Trophoblast cell (in vitro differentiated cells and primary cell): ENCODE data around the gene WBP1.

Experiments used
- DNase-seq, 2 donors: peaks; one replicate each; pipeline ENCODE4 v3.0.0-alpha.2; 2016
- H2AFZ ChIP-seq: 2 replicates; pipeline ENCODE4 v1.6.1; 2013; ENCODE audit warnings: low read length, moderate library complexity, mild to moderate bottlenecking; ENCODE audit not compliant: insufficient read depth, poor library complexity
- H2AK5ac ChIP-seq: 2 replicates; pipeline ENCODE4 v1.6.1; 2013; ENCODE audit warnings: mild to moderate bottlenecking, low read length
- H2BK120ac ChIP-seq: 2 replicates; pipeline ENCODE4 v1.6.1; 2013; ENCODE audit warnings: low read length, mild to moderate bottlenecking, moderate library complexity; ENCODE audit not compliant: insufficient read depth, poor library complexity
- H2BK12ac ChIP-seq: 2 replicates; pipeline ENCODE4 v1.6.1; 2013; ENCODE audit warnings: mild to moderate bottlenecking, low read length, moderate library complexity
- H2BK5ac ChIP-seq: 2 replicates; pipeline ENCODE4 v1.6.1; 2013; ENCODE audit warnings: low read length, low read depth, moderate library complexity, mild to moderate bottlenecking; ENCODE audit not compliant: poor library complexity
- H3K14ac ChIP-seq: 2 replicates; pipeline ENCODE4 v1.6.1; 2013; ENCODE audit warnings: mild to moderate bottlenecking, low read length
- H3K18ac ChIP-seq: 2 replicates; pipeline ENCODE4 v1.6.1; 2013; ENCODE audit warnings: mild to moderate bottlenecking, low read length
- H3K23ac ChIP-seq: 2 replicates; pipeline ENCODE4 v1.6.1; 2013; ENCODE audit warnings: low read length
- H3K27ac ChIP-seq: 2 replicates; pipeline ENCODE4 v1.5.1; 2013; ENCODE audit warnings: low read depth, mild to moderate bottlenecking, inconsistent platforms, low read length, moderate library complexity
- H3K27me3 ChIP-seq: 2 replicates; pipeline ENCODE4 v1.6.1; 2013; ENCODE audit warnings: inconsistent platforms, mild to moderate bottlenecking, low read length, moderate library complexity; ENCODE audit not compliant: insufficient read depth
- H3K36me3 ChIP-seq, 2 experiments: 1 replicate in 1 of 2; 2 replicates in 1 of 2; pipeline ENCODE4 v1.6.1; 2013; ENCODE audit warnings: low read length in 2 of 2, mild to moderate bottlenecking in 2 of 2, moderate library complexity in 1 of 2; ENCODE audit not compliant: insufficient read depth in 2 of 2, control insufficient read depth in 1 of 2
- H3K4ac ChIP-seq: 2 replicates; pipeline ENCODE4 v1.6.1; 2013; ENCODE audit warnings: low read depth, mild to moderate bottlenecking, low read length, moderate library complexity
- H3K4me1 ChIP-seq, 2 experiments: 1 replicate in 1 of 2; 2 replicates in 1 of 2; pipeline ENCODE4 v1.6.1; 2013; ENCODE audit warnings: low read length in 2 of 2, mild to moderate bottlenecking in 2 of 2, moderate library complexity in 1 of 2; ENCODE audit not compliant: insufficient read depth in 2 of 2, control insufficient read depth in 1 of 2
- H3K4me2 ChIP-seq: 2 replicates; pipeline ENCODE4 v1.6.1; 2013; ENCODE audit warnings: inconsistent platforms, mild to moderate bottlenecking, low read length, moderate library complexity
- H3K4me3 ChIP-seq: 2 replicates; pipeline ENCODE4 v1.5.1; 2013; ENCODE audit warnings: mild to moderate bottlenecking, low read depth, low read length, inconsistent platforms
- H3K79me1 ChIP-seq: one replicate; pipeline ENCODE4 v1.6.1; 2013; ENCODE audit warnings: low read length
- H3K79me2 ChIP-seq: 2 replicates; pipeline ENCODE4 v1.6.1; 2013; ENCODE audit warnings: low read length, mild to moderate bottlenecking; ENCODE audit not compliant: control insufficient read depth, insufficient read depth, poor library complexity
- H3K9ac ChIP-seq: 2 replicates; pipeline ENCODE4 v1.6.1; 2013; ENCODE audit warnings: mild to moderate bottlenecking, low read length
- H3K9me3 ChIP-seq: 2 replicates; pipeline ENCODE4 v1.6.1; 2013; ENCODE audit warnings: low read depth, mild to moderate bottlenecking, control low read depth, inconsistent platforms, low read length; ENCODE audit not compliant: insufficient read depth
- H4K12ac ChIP-seq: 2 replicates; pipeline ENCODE4 v1.6.1; 2013; ENCODE audit warnings: low read depth, mild to moderate bottlenecking, low read length, moderate library complexity
- H4K8ac ChIP-seq: 2 replicates; pipeline ENCODE4 v1.6.1; 2013; ENCODE audit warnings: low read depth, mild to moderate bottlenecking, low read length, moderate library complexity
- H4K91ac ChIP-seq: one replicate; pipeline ENCODE4 v1.6.1; 2013; ENCODE audit warnings: low read depth, mild to moderate bottlenecking, low read length, moderate library complexity
- WGBS: extraction: QIAGEN DNeasy Blood & Tissue Kit; methylation state at CpG from one replicate; pipeline ENCODE4 v1.1.7; 2013; ENCODE audit warnings: missing lambda C conversion rate; ENCODE audit not compliant: insufficient read length, insufficient coverage; ENCODE audit errors: extremely low coverage; 5-methylcytosine and 5-hydroxymethylcytosine counted together

The WBP1 gene

DNA sequence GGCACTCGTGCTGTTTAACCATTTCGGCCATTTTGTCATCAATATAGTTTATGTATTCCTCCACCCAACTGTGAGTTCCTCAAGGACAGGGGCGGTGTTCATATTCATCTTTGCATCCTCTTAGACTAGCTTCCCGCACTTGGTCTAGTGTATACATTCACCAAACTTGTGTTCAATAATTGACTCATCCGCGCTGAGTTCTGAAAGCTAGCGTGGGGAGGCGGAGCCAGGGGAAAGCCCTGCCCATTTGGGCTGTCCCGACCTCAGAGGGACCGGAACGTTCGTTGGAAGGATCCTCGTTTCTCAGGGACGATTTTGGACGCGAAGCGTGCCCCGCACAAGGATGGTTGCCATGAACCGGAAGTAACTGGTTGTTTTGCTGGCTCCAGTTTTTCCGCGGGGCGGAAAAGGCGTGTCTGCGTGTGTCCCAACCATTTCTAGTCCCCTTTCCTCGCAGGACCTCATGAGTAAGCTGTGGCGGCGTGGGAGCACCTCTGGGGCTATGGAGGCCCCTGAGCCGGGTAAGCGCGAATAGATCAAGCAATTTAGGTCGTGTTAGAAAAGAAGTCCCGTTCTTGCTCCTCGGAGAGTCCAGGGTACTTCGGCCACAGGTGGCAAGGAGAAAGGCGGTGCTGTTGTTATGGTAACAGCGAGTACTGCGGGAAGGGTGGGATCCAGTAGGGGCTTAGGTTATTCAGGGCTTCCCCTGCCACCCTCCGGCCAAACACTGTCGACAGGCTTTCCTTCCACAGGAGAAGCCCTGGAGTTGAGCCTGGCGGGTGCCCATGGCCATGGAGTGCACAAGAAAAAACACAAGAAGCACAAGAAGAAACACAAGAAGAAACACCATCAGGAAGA, 3.4 kb upstream of the WBP1 start, which contains the start of gene INO80B:
TSS of gene INO80B (plus strand) at position 434 of the 858 bp plus-strand sequence. CDS start at position 464, 30 bp downstream.
- Histone ChIP-seq H3K23ac (no peak within 1 kb of the TSS), H2AFZ (peak within 1 kb of the TSS; percentile 4), H4K12ac (peak within 1 kb of the TSS; percentile 28), H2AK5ac (peak within 1 kb of the TSS; percentile 11), H3K14ac (peak within 1 kb of the TSS; percentile 12), H3K4ac (peak within 1 kb of the TSS; percentile 24), H4K8ac (peak within 1 kb of the TSS; percentile 58), H3K4me1 (peaks cover 7 to 13% of the 10 kb centered on the region in 2 experiments), H3K4me2 (peak within 1 kb of the TSS; percentile 89), H2BK5ac (no peak within 1 kb of the TSS), H3K79me1 (peaks cover 13% of the 10 kb centered on the region), H3K27me3 (no peaks in the 10 kb centered on the region), H3K79me2 (peaks cover 10% of the 10 kb centered on the region), H2BK12ac (no peak within 1 kb of the TSS), H3K9me3 (no peaks in the 10 kb centered on the region), H4K91ac (no peak within 1 kb of the TSS), H3K27ac (no peak within 1 kb of the TSS), H3K18ac (no peak within 1 kb of the TSS), H3K36me3 (peaks cover under 1 to 6% of the 10 kb centered on the region in 2 experiments), H2BK120ac (peak within 1 kb of the TSS; percentile 18), H3K9ac (peak within 1 kb of the TSS; percentile 74), H3K4me3 (peak within 1 kb of the TSS; percentile 73)
- peak; percentile 95 to 100 for DNase-seq
- no CpG with 5 or more reads among the region's 40 CpGs for WGBS

DNA sequence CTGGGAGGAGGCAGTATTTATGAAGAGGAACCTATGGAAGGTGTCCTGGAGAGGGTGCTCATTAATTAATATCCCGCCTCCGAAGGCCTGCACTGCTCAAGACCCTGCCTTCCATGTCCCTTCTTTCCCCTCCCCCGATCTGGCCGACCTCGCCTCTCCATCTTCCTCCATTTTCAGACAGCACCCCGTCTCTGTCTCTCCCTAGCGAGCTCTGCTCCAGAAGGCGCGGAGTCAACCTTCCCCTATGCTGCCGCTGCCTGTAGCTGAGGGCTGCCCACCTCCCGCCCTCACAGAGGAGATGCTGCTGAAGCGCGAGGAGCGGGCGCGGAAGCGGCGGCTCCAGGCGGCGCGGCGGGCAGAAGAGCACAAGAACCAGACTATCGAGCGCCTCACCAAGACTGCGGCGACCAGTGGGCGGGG, 1.1 kb upstream of the WBP1 start:
- H2AFZ ChIP-seq = peak overlapping the region; percentile 28
- H3K4me1 ChIP-seq = peaks cover 7 to 13% of the 10 kb centered on the region in 2 experiments
- H3K14ac ChIP-seq = peak overlapping the region; percentile 76
- H2BK5ac ChIP-seq = peak overlapping the region; percentile 32
- H3K23ac ChIP-seq = no peak overlapping the region
- no peak for DNase-seq
- peak overlapping the region; percentile 86 for H3K4me2 ChIP-seq
- no peak overlapping the region for H2AK5ac ChIP-seq
- peaks cover 3% of the 10 kb centered on the region for H3K9me3 ChIP-seq
- peak overlapping the region; percentile 67 for H2BK120ac ChIP-seq
- peak overlapping the region; percentile 98 for H3K27ac ChIP-seq
- H2BK12ac ChIP-seq = peak overlapping the region; percentile 3
- H4K8ac ChIP-seq = peak overlapping the region; percentile 83
- WGBS = no CpG with 5 or more reads among the region's 27 CpGs
- peak overlapping the region; percentile 36 for H3K18ac ChIP-seq
- H3K36me3 ChIP-seq = peaks cover 21 to 24% of the 10 kb centered on the region in 2 experiments
- peak overlapping the region; percentile 22 for H4K12ac ChIP-seq
- H3K27me3 ChIP-seq = no peaks in the 10 kb centered on the region
- peaks cover 13% of the 10 kb centered on the region for H3K79me1 ChIP-seq
- H3K4me3 ChIP-seq = peak overlapping the region; percentile 78
- H3K4ac ChIP-seq = peak overlapping the region; percentile 72
- H3K9ac ChIP-seq = peak overlapping the region; percentile 50
- H3K79me2 ChIP-seq = peaks cover 10% of the 10 kb centered on the region
- peak overlapping the region; percentile 87 for H4K91ac ChIP-seq

DNA sequence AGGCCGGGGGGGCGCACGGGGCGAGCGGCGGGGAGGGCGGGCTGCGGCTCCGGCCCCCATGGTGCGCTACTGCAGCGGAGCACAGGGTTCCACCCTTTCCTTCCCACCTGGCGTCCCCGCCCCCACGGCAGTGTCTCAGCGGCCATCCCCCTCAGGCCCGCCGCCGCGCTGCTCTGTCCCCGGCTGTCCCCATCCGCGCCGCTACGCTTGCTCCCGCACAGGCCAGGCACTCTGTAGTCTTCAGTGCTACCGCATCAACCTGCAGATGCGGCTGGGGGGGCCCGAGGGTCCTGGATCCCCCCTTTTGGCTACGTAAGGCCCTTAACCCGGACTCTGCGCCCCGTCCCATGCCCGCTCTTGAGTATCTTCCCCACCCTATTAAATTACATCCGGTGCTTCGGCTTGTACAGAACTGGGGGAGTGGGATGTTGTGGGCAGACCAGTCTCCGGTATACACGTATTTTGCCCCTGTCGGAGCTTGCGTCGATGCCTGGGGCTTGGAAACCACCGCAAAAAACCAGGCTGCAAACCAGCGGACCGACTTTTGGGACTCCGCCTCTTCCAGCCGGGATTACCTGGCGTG, 598 bp upstream of the WBP1 start:
- H3K79me1 ChIP-seq = peaks cover 13% of the 10 kb centered on the region
- H3K23ac ChIP-seq = no peak overlapping the region
- H4K8ac ChIP-seq = peak overlapping the region; percentile 87
- H3K9ac ChIP-seq = peak overlapping the region; percentile 87
- peak overlapping the region; percentile 84 for H2BK5ac ChIP-seq
- no CpG with 5 or more reads among the region's 46 CpGs for WGBS
- peak overlapping the region; percentile 80 for H4K12ac ChIP-seq
- peak overlapping the region; percentile 67 for H2BK120ac ChIP-seq
- peak overlapping the region; percentile 87 for H3K14ac ChIP-seq
- H3K9me3 ChIP-seq = peaks cover 3% of the 10 kb centered on the region
- peaks cover 26 to 29% of the 10 kb centered on the region in 2 experiments for H3K36me3 ChIP-seq
- H4K91ac ChIP-seq = peak overlapping the region; percentile 83
- H2BK12ac ChIP-seq = peak overlapping the region; percentile 1
- peak overlapping the region; percentile 78 for H3K4me3 ChIP-seq
- H3K27me3 ChIP-seq = no peaks in the 10 kb centered on the region
- H2AFZ ChIP-seq = peak overlapping the region; percentile 62
- peak overlapping the region; percentile 98 for H3K27ac ChIP-seq
- peak overlapping the region; percentile 18 for H3K4ac ChIP-seq
- H3K4me1 ChIP-seq = peaks cover 7 to 13% of the 10 kb centered on the region in 2 experiments
- H3K4me2 ChIP-seq = peak overlapping the region; percentile 86
- peak; percentile 67 to 73 for DNase-seq
- H3K18ac ChIP-seq = peak overlapping the region; percentile 73
- peaks cover 10% of the 10 kb centered on the region for H3K79me2 ChIP-seq
- H2AK5ac ChIP-seq = peak overlapping the region; percentile 42

DNA sequence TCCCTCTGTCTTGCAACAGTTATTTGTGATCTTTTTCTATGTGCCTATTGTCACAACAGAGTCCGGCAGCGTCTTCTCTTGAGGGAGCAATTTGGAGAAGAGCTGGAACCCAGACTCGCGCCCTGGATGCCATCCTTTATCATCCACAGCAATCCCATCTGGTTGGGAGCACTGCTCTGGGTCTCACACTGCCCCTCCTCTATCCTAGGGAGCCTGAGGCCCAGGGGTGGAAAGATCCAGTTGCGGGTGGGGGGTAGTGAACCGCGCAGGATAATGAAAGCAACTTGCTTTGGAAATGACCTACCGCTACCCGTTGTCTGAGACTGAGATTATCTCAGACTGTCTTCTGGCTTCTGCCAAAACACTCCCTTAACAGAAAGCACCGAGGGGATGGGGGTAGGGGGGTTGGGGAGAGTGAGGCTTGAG, 713 bp downstream of the WBP1 start:
- Histone ChIP-seq H3K4me3 (peak overlapping the region; percentile 80), H3K27me3 (no peaks in the 10 kb centered on the region), H2BK5ac (peak overlapping the region; percentile 51), H2AFZ (peak overlapping the region; percentile 61), H3K18ac (peak overlapping the region; percentile 88), H3K36me3 (peaks cover 34% of the 10 kb centered on the region in 2 experiments), H4K8ac (peak overlapping the region; percentile 83), H2BK120ac (peak overlapping the region; percentile 61), H3K79me1 (peaks cover 13% of the 10 kb centered on the region), H4K91ac (peak overlapping the region; percentile 91), H3K14ac (peak overlapping the region; percentile 87), H3K4ac (peak overlapping the region; percentile 96), H3K4me1 (peaks cover 7 to 13% of the 10 kb centered on the region in 2 experiments), H3K9me3 (peaks cover 3% of the 10 kb centered on the region), H2BK12ac (peak overlapping the region; percentile 26), H3K4me2 (peak overlapping the region; percentile 78), H3K9ac (peak overlapping the region; percentile 96), H3K23ac (no peak overlapping the region), H3K27ac (peak overlapping the region; percentile 48), H2AK5ac (peak overlapping the region; percentile 91), H3K79me2 (peaks cover 10% of the 10 kb centered on the region), H4K12ac (peak overlapping the region; percentile 95)
- WGBS = no CpG with 5 or more reads among the region's 10 CpGs
- no peak for DNase-seq
